Stimulated activated CD4-positive, alpha-beta T cell treated with anti-CD3 and anti-CD28 coated beads, TNF-alpha, amount 100 ng/mL, for 1 hour (primary cell): ENCODE results near the gene ID1.

ENCODE experiments used
- DNase-seq, 3 donors: peaks; one replicate each; pipeline ENCODE4 v3.0.0-alpha.2; 2020; ENCODE audit warnings: low read depth in 3 of 3, low spot score in 1 of 3

The ID1 gene, protein sequence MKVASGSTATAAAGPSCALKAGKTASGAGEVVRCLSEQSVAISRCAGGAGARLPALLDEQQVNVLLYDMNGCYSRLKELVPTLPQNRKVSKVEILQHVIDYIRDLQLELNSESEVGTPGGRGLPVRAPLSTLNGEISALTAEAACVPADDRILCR

GRCh38 chr20:31605031-31605901 is at the start of gene ID1:
Gene ID1, plus strand, starts transcription at chr20:31605289. Its CDS starts 99 bp downstream, at chr20:31605388.
- DNase-seq = peak; percentile 71 to 79 (median 75)

DNA sequence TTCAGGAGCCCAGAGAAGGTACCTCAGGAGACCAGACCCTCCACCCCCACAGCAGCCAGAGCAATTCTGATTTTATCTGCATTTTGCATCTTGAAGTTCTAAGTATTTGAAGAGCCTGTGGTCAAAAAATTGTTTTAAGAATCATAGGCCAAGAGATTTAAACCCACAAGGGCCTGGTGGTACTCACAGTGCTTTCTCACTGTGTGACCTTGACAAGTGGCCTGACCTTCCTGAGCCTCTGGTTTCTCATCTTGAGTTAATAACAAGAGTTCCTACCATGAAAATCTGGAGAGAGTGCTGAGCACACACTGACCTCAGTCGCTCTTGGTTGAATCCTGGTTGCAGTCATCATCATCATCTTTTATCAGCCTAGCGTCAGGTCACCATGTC is 45.4 kb upstream of the ID1 start:
- DNase-seq = no peak

GRCh38 chr20:31560094-31560745 is 44.9 kb upstream of the ID1 start:
- peak; percentile 45 to 65 (median 51) for DNase-seq

DNA sequence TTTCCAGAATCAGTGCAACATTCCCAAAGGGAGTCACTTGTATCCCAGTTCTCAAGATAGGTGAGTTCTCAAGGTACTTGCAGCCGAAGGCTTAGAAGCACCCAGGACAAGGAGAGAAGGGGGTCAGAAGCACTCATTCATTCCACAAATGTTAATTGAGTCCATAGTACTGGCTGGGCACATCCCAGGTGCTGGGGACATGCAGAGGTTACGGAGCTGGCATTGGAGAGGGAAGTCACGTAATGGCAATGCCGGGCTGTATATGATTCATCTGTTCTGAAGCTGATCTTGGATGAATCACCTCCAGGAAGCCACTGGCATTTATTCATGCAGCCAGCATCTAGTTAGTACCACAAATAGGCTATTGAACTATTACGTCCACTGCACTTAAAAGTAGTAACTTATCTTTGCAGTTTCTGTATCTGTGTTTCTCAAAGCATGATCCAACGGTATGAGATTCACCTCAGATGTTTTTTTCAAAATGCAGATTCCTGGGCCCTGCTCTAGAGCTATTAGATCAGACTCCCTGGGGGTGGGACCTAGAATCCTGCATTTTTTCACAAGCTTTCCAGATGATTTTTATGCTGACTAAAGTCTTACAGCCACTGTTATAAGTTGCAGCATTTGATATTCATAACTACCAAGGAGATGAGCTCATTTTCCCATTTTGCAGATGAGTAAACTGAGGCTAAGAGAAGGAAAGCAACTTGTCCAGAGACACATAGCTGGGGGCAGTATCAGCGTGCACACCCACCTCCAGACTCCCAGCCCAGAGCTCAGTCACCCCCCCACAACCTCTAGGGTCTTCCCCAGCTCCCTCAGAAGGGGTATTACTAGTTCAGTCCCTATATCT is 44.1 kb upstream of the ID1 start:
- DNase-seq = no peak

- DNase-seq = no peak
Measured at GRCh38 chr20:31562241-31562640, 42.8 kb upstream of the ID1 start.

GRCh38 chr20:31564284-31564683 is 40.8 kb upstream of the ID1 start:
- no peak for DNase-seq

DNA sequence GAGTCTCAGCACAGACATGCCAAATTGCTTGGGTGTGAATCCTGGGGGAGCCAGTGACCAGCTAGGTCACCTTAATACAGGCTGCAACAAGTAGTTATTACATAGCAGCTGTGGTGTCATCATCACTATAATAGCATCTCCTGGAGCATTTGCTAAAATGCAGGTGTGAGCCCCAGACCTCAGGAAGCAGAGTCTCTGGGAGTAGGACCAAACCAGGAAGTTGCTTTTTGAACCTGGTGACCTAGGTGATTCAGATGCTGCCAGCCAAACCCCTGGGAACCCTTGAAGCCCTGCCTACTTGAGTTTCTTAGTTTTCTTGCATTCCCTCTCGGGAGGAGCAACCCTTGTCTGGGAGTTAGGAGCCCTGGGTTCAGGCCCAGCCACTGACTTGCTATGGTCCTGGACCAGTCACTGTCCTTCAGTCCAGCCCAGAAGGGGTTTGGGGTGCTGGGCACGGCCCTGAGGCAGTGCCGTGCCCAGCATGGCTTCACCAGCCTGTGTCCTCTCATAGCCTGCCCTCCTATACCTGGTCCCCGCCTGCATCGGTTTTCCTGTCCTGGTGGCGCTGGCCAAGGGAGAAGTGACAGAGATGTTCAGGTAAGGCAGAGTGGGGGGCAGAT is 39.3 kb upstream of the ID1 start:
- DNase-seq = no peak

GRCh38 chr20:31566319-31566657 is 38.8 kb upstream of the ID1 start:
- no peak for DNase-seq

GRCh38 chr20:31566658-31567379 is 38.3 kb upstream of the ID1 start:
- no peak for DNase-seq

GRCh38 chr20:31567380-31567720 is 37.7 kb upstream of the ID1 start:
- DNase-seq = no peak

- no peak for DNase-seq
Measured at GRCh38 chr20:31568041-31568731, 36.9 kb upstream of the ID1 start.

DNA sequence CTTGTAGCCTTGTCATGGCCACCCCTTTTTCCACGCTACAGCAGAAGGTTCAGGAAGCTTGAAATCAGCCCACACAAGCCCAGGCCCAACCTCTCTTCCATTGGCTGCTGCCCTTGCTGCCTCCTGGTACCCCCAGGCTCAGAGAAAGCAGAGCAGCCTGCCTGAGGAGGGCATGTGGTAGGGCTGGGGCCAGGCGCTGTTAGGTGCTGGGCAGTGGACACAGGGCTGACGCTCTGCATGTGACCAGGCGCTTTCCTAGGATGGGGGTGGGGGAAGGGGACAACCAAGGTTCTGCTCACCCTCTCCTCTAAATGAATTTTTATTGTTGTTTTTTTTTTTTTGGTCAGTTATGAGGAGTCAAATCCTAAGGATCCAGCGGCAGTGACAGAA is 36.3 kb upstream of the ID1 start:
- DNase-seq = no peak

- peak in 2 of 3 donors; percentile 31 to 56 for DNase-seq
Measured at GRCh38 chr20:31569163-31570020, 35.7 kb upstream of the ID1 start.

GRCh38 chr20:31570021-31570463 is 35.0 kb upstream of the ID1 start:
- no peak for DNase-seq

DNA sequence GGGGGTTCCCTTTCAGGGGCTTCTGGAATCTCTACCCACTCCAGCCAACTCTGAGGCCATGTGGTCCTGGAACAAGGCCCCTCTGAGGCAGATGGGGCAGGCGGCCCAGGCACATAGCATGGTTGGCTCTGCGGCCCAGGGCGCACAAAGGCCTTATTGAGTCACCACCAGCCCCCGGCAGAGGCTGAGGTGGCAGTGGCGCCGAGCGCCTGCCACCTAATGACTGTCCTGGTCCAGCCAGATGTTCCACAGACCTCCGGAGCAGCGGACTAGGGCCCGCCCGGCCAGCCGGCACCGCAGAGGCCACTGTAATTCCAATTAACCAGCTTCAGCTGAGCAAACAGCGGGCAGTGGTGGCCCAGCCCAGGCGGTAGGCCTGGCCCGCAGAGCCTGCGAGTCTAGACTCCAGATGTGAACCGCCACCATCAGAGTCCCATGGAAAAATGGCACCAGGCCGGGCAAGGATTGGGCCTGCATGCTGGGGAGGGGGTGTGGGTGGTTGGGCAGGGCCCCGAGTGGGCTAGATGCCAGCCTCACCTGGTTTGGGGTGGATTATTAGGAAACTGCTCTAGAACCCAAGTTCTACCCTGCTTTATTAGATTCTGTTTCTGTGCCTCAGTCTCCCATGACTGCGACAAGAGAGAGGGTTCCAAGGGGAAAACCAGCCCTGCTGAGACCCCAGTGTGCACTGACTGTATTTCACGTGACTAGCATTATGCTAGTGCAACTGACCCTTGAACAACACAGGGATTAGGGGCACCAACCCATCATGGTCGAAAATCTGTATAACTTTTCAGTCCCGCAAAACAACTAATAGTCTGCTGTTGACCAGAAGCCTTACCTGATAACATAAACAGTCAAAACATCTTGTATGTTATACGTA is 34.1 kb upstream of the ID1 start:
- DNase-seq = no peak

- no peak for DNase-seq
Measured at GRCh38 chr20:31572042-31572700, 32.9 kb upstream of the ID1 start.
